CD14-positive monocyte (primary cell): ENCODE measurements around the gene CNTFR. TPM values are rescaled to one million over a fixed set of nuclear protein-coding genes. Genes with fewer than 3 reads are reported as not detected.
A peak's percentile ranks its signal among the peaks of the same experiment; 100 is the strongest.

Source experiments
- DNase-seq, 3 donors: peaks; one replicate each; pipeline ENCODE4 v3.0.0-alpha.2; 2011 to 2022
- H2AFZ ChIP-seq: 2 replicates; pipeline ENCODE4 v1.6.0; 2012; ENCODE audit warnings: mild to moderate bottlenecking, low read depth, low read length, inconsistent platforms; ENCODE audit not compliant: insufficient read depth, poor library complexity, severe bottlenecking
- H3K27ac ChIP-seq, 2 donors: 1 replicate in 1 of 2; 2 replicates in 1 of 2; pipeline ENCODE4 v1.5.1; 2012 to 2013; ENCODE audit warnings: low read length in 2 of 2, control low read depth in 1 of 2, inconsistent platforms in 1 of 2, low read depth in 1 of 2, mild to moderate bottlenecking in 1 of 2
- H3K27me3 ChIP-seq, 2 donors: one replicate each; pipeline versions ENCODE4 v1.6.0 to v1.6.1; 2011 to 2013; ENCODE audit warnings: low read length in 2 of 2; ENCODE audit not compliant: control insufficient read depth in 2 of 2, insufficient read depth in 2 of 2
- H3K36me3 ChIP-seq, 2 donors: replicated peaks in 1 of 2; 1 replicate in 1 of 2; 2 replicates in 1 of 2; pipeline versions ENCODE4 v1.5.1 to v1.6.1; 2012 to 2013; ENCODE audit warnings: low read length in 2 of 2, control low read depth in 1 of 2, inconsistent platforms in 1 of 2, mild to moderate bottlenecking in 1 of 2; ENCODE audit not compliant: insufficient read depth in 2 of 2, control insufficient read depth in 1 of 2
- H3K4me1 ChIP-seq, 2 donors: 1 replicate in 1 of 2; 2 replicates in 1 of 2; pipeline versions ENCODE4 v1.5.1 to v1.6.1; 2012 to 2013; ENCODE audit warnings: low read length in 2 of 2, control low read depth in 1 of 2, inconsistent platforms in 1 of 2, mild to moderate bottlenecking in 1 of 2, moderate library complexity in 1 of 2; ENCODE audit not compliant: insufficient read depth in 2 of 2, control insufficient read depth in 1 of 2
- H3K4me2 ChIP-seq: replicated peaks from 2 replicates; pipeline ENCODE3; 2012; ENCODE audit warnings: low read length, moderate library complexity, mild to moderate bottlenecking; ENCODE audit not compliant: poor library complexity, severe bottlenecking; ENCODE audit errors: extremely low read depth
- H3K4me3 ChIP-seq, 3 experiments: fragments of 200-600 bp in 1 of 3; sonication (generic) in 1 of 3; replicated peaks in 1 of 3; 1 replicate in 2 of 3; 2 replicates in 1 of 3; pipeline ENCODE4 v1.5.1; 2011 to 2013; ENCODE audit warnings: low read length in 3 of 3, mild to moderate bottlenecking in 3 of 3, control low read depth in 2 of 3, low read depth in 2 of 3, inconsistent platforms in 1 of 3, moderate library complexity in 1 of 3
- H3K79me2 ChIP-seq: 2 replicates; pipeline ENCODE4 v1.6.0; 2012; ENCODE audit warnings: mild to moderate bottlenecking, control low read depth, inconsistent platforms, low read length, moderate library complexity; ENCODE audit not compliant: insufficient read depth
- H3K9ac ChIP-seq: 2 replicates; pipeline ENCODE4 v1.6.0; 2017; ENCODE audit warnings: low read length, mild to moderate bottlenecking; ENCODE audit not compliant: insufficient read depth, poor library complexity, severe bottlenecking
- H3K9me3 ChIP-seq, 2 donors: replicated peaks in 1 of 2; 1 replicate in 1 of 2; 2 replicates in 1 of 2; pipeline versions ENCODE4 v1.5.1 to v1.6.1; 2012 to 2013; ENCODE audit warnings: low read length in 2 of 2, control low read depth in 1 of 2; ENCODE audit not compliant: control insufficient read depth in 1 of 2, insufficient read depth in 1 of 2
- H4K20me1 ChIP-seq: 2 replicates; pipeline ENCODE4 v1.6.0; 2012; ENCODE audit warnings: mild to moderate bottlenecking, low read length, control low read depth, moderate library complexity; ENCODE audit not compliant: insufficient read depth
- H3K27ac Mint-ChIP-seq, 7 donors: one replicate each; pipeline ENCODE4 v1.8.0; 2020; ENCODE audit warnings: mild to moderate bottlenecking in 7 of 7, mixed read lengths in 7 of 7, moderate library complexity in 6 of 7, inconsistent platforms in 2 of 7
- H3K27me3 Mint-ChIP-seq, 3 donors: one replicate each; pipeline ENCODE4 v1.8.0; 2021 to 2022; ENCODE audit warnings: low read depth in 3 of 3, mild to moderate bottlenecking in 3 of 3, mixed read lengths in 3 of 3, moderate library complexity in 3 of 3, inconsistent platforms in 1 of 3
- H3K36me3 Mint-ChIP-seq, 2 donors: one replicate each; pipeline ENCODE4 v1.8.0; 2020; ENCODE audit warnings: mixed read lengths in 2 of 2, inconsistent platforms in 1 of 2, mild to moderate bottlenecking in 1 of 2
- H3K4me1 Mint-ChIP-seq: one replicate; pipeline ENCODE4 v1.8.0; 2020; ENCODE audit warnings: mild to moderate bottlenecking, mixed read lengths
- H3K4me3 Mint-ChIP-seq, 2 donors: one replicate each; pipeline ENCODE4 v1.8.0; 2020; ENCODE audit warnings: mild to moderate bottlenecking in 2 of 2, mixed read lengths in 2 of 2, moderate library complexity in 1 of 2
- H3K9me3 Mint-ChIP-seq, 7 donors: one replicate each; pipeline ENCODE4 v1.8.0; 2020 to 2022; ENCODE audit warnings: mixed read lengths in 7 of 7, mild to moderate bottlenecking in 6 of 7, moderate library complexity in 6 of 7, inconsistent platforms in 2 of 7
- WGBS: methylation state at CpG from one replicate; pipeline ENCODE4 v1.1.5; 2013; ENCODE audit warnings: missing lambda C conversion rate; ENCODE audit not compliant: insufficient coverage; 5-methylcytosine and 5-hydroxymethylcytosine counted together
- intact Hi-C, 2 donors: fragments of 100-400 bp; cut with micrococcal nuclease; formaldehyde crosslinking; loops; one replicate each; pipeline versions ENCODE4 v1.15.0 to v1.15.1; 2023
- polyA plus RNA-seq, 3 donors: library from polyadenylated mRNA; depleted of rRNA in 1 of 3; unstranded in 2 of 3; stranded (reverse) in 1 of 3; fragments of 300-500 nt in 2 of 3; fragments of >200 nt in 1 of 3; fragmentation: Illumina TruSeq in 2 of 3; gene quantifications; 1 replicate in 2 of 3; 2 replicates in 1 of 3; pipeline ENCODE4 v1.2.3, GENCODE V29; 2012 to 2021
- TF ChIP-seq, protein P1 (sequence below): fragments of 200-600 bp; IDR thresholded peaks from one replicate; pipeline ENCODE4 v1.8.0; 2022; ENCODE audit warnings: antibody characterized with exemption, mild to moderate bottlenecking

CNTFR gene
- polyA plus RNA-seq, 3 donors: not detected

DNA sequence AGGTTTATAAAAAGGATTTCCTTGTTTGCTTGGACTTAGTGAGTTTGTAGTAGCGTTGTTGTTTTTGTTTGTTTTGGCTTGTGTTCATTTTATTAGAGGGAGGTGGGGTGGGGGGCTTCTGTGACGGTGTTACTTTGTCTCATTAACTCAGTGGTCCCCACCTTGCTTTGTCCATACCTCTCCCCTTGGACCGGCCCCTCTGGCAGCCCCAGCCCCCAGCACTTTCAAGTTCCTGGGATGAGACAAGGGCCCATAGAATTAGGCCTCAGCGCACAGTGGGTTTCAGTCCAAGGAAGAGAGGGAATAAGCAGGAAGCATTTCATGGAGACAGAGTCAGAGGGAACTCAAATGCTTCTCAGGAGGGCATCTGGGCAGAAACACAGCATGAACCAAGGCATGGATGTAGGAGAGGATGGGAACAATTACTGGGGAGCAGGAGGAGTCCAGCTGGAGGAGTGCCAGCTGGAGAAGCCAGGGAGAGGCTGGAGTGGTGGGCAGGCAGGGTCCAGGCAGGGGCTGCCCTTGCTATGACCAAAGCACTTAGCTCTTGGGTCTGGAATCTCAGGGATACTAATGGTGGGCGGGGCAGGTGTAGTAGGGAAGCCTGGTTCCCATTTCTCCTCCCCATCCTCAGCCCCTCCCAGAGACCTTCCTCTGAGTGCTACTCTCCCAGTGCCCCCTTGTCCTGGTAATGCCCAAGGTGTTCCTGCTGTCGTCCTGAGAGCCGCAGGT, 43.3 kb downstream of the CNTFR start:
- H3K79me2 ChIP-seq: no peaks in the 10 kb centered on the region
- no peaks in the 10 kb centered on the region for H3K9me3 ChIP-seq
- H3K4me3 Mint-ChIP-seq: no peak overlapping the region
- no peak overlapping the region for H3K9ac ChIP-seq
- H3K27me3 Mint-ChIP-seq: peaks cover 5 to 18% (median 16%) of the 10 kb centered on the region in 3 donors
- no peaks in the 10 kb centered on the region for H4K20me1 ChIP-seq
- no peaks in the 10 kb centered on the region for H3K4me1 ChIP-seq
- no peak overlapping the region for H3K4me2 ChIP-seq
- intact Hi-C loops: no loop called here
- H2AFZ ChIP-seq: no peak overlapping the region
- peak overlapping the region in 2 of 7 donors; percentile 46 to 65 for H3K27ac Mint-ChIP-seq
- DNase-seq: no peak
- H3K36me3 ChIP-seq: no peaks in the 10 kb centered on the region
- no peaks in the 10 kb centered on the region for H3K27me3 ChIP-seq
- 97% methylated on average over 3 of the region's 7 CpGs for WGBS
- H3K4me1 Mint-ChIP-seq: no peaks in the 10 kb centered on the region
- no peaks in the 10 kb centered on the region for H3K9me3 Mint-ChIP-seq
- no peak overlapping the region for H3K27ac ChIP-seq
- no peak overlapping the region for H3K4me3 ChIP-seq
- TF ChIP-seq, protein P1, sequence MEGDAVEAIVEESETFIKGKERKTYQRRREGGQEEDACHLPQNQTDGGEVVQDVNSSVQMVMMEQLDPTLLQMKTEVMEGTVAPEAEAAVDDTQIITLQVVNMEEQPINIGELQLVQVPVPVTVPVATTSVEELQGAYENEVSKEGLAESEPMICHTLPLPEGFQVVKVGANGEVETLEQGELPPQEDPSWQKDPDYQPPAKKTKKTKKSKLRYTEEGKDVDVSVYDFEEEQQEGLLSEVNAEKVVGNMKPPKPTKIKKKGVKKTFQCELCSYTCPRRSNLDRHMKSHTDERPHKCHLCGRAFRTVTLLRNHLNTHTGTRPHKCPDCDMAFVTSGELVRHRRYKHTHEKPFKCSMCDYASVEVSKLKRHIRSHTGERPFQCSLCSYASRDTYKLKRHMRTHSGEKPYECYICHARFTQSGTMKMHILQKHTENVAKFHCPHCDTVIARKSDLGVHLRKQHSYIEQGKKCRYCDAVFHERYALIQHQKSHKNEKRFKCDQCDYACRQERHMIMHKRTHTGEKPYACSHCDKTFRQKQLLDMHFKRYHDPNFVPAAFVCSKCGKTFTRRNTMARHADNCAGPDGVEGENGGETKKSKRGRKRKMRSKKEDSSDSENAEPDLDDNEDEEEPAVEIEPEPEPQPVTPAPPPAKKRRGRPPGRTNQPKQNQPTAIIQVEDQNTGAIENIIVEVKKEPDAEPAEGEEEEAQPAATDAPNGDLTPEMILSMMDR: no peak
- H3K36me3 Mint-ChIP-seq: no peaks in the 10 kb centered on the region

DNA sequence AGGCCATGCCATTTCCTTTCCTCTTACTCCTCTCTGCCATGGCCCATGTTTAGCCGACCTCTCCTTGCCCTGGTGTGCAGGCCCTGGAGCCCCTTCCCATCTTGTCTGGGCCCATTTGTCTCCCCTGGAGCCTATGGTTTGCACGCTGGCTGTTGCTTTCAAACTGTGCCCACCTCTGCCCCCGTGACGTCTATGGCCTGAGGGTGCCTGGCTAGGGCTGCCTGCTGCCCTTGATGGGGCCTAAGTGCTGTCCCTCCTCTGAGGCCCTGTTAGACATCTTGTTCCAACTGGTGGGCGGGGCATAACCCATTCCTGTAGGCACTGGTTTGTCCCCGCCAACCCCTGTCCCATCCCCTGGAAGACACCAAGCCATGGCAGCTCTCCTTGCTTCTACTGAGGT, 44.0 kb downstream of the CNTFR start:
- TF ChIP-seq, protein P1: no peak
- WGBS: 88% methylated on average over 6 of the region's 6 CpGs
- intact Hi-C loops: no loop called here

More for the DNA sequence above, 44.0 kb downstream of the CNTFR start:
- no peak overlapping the region for H3K4me3 Mint-ChIP-seq
- H3K27me3 ChIP-seq: no peaks in the 10 kb centered on the region
- H3K4me1 Mint-ChIP-seq: no peaks in the 10 kb centered on the region
- H3K4me2 ChIP-seq: no peak overlapping the region
- H3K9me3 Mint-ChIP-seq: no peaks in the 10 kb centered on the region
- H3K4me1 ChIP-seq: no peaks in the 10 kb centered on the region
- H3K27ac ChIP-seq: no peak overlapping the region
- H3K27ac Mint-ChIP-seq: peak overlapping the region in 1 of 7 donors; percentile 51
- no peak overlapping the region for H3K4me3 ChIP-seq
- H3K27me3 Mint-ChIP-seq: peaks cover 5 to 18% (median 16%) of the 10 kb centered on the region in 3 donors
- H3K36me3 Mint-ChIP-seq: no peaks in the 10 kb centered on the region
- H4K20me1 ChIP-seq: no peaks in the 10 kb centered on the region
- H3K9ac ChIP-seq: no peak overlapping the region
- H3K9me3 ChIP-seq: no peaks in the 10 kb centered on the region
- no peak for DNase-seq
- H2AFZ ChIP-seq: no peak overlapping the region
- no peaks in the 10 kb centered on the region for H3K36me3 ChIP-seq
- H3K79me2 ChIP-seq: no peaks in the 10 kb centered on the region
